ENCODE data around the gene CNIH3. TPM values are rescaled to one million over a fixed set of nuclear protein-coding genes. Genes with fewer than 3 reads are reported as not detected.

CNIH3 gene
- total RNA-seq, 1 experiment from 2014 or later: 4.2 TPM

- Mint-ChIP-seq H3K36me3 (ENCODE audit: insufficient read depth in 1 of 3, low read depth in 3 of 3) (no peaks in the 10 kb centered on the region), H3K27ac (no peak overlapping the region; a peak in 1 of 7 replicates), H3K4me3 (no peak overlapping the region), H3K4me1 (peaks cover 33 to 35% of the 10 kb centered on the region in 2 experiments), H3K9me3 (no peaks in the 10 kb centered on the region; a peak in 1 of 5 replicates), H3K27me3 (ENCODE audit: low read depth) (peaks cover 7% of the 10 kb centered on the region)
- no peak overlapping the region for H4K8ac ChIP-seq (replicated peaks; ENCODE audit: insufficient read length, low read depth, low read length)
- no CpG with 5 or more reads among the region's 8 CpGs for WGBS (ENCODE audit: extremely low coverage, insufficient read length, low lambda C conversion rate)
- H4K20me1 ChIP-seq (ENCODE audit: control insufficient read depth, insufficient read depth, insufficient read length): no peaks in the 10 kb centered on the region
- H3K56ac ChIP-seq (ENCODE audit: insufficient read length, low read depth, low read length): no peak overlapping the region
- DNase-seq: no peak
- H2BK120ac ChIP-seq (ENCODE audit: low read depth, low read length, poor library complexity, severe bottlenecking): no peak overlapping the region
- H4K5ac ChIP-seq (ENCODE audit: insufficient read length, low read depth, low read length): no peak overlapping the region
- TF ChIP-seq CTCF (conservative IDR thresholded peaks at IDR 0.05): no peak
- H2BK5ac ChIP-seq (ENCODE audit: insufficient read length, low read length): no peak overlapping the region
- H3K27ac ChIP-seq (ENCODE audit: insufficient read length, low read depth, low read length): no peak overlapping the region
- no peak overlapping the region for H3K4ac ChIP-seq (ENCODE audit: low read depth, low read length)
- no peak overlapping the region for H3K23ac ChIP-seq (ENCODE audit: insufficient read length, low read depth, low read length)
- H3K9me3 ChIP-seq (ENCODE audit: control insufficient read depth, low read depth, low read length): no peaks in the 10 kb centered on the region
- no peaks in the 10 kb centered on the region for H3K79me1 ChIP-seq (ENCODE audit: insufficient read depth, low read depth, low read length, poor library complexity, severe bottlenecking)
- H3K4me2 ChIP-seq (ENCODE audit: insufficient read depth, insufficient read length, low read length): no peak overlapping the region
- H3K18ac ChIP-seq (ENCODE audit: insufficient read length, low read depth, low read length): no peak overlapping the region
- H3K79me2 ChIP-seq (ENCODE audit: insufficient read depth, low read length): no peaks in the 10 kb centered on the region
- no peak overlapping the region for H2BK12ac ChIP-seq (ENCODE audit: insufficient read length, low read depth, low read length)
- no peak overlapping the region for H2BK15ac ChIP-seq (ENCODE audit: low read depth, low read length)
- H2BK20ac ChIP-seq (ENCODE audit: low read depth, low read length, poor library complexity, severe bottlenecking): no peak overlapping the region
- no peak overlapping the region for H3K9ac ChIP-seq (ENCODE audit: extremely low read depth, insufficient read length, low read length)
- H3K14ac ChIP-seq (ENCODE audit: insufficient read depth, low read length): no peak overlapping the region
- no peak overlapping the region for H2AFZ ChIP-seq (ENCODE audit: low read length)
- no peaks in the 10 kb centered on the region for H3K27me3 ChIP-seq (ENCODE audit: insufficient read depth, low read length)
- no peaks in the 10 kb centered on the region for H3K23me2 ChIP-seq (ENCODE audit: insufficient read length, low read depth, low read length, poor library complexity, severe bottlenecking)
- no peak overlapping the region for H2AK5ac ChIP-seq (ENCODE audit: insufficient read length, low read length)
- H3T11ph ChIP-seq (ENCODE audit: low read length): no peak overlapping the region
- H3K4me1 ChIP-seq (ENCODE audit: insufficient read depth, low read length): peaks cover 6% of the 10 kb centered on the region; the same call in 1 of the 2 replicates
- H4K91ac ChIP-seq (ENCODE audit: insufficient read length, low read depth, low read length): no peak overlapping the region
These were observed 16.8 kb downstream of the CNIH3 start for GRCh38 chr1:224632921-224633321.
